Measurements from ENCODE around the gene NOCT.
A peak's percentile ranks its signal among the peaks of the same experiment; 100 is the strongest.
"Not testable (repeated sequence)": the region's sequence is repeated elsewhere in the genome, so short reads cannot be mapped to it uniquely, and the experiment has no call there.

The NOCT gene

DNA sequence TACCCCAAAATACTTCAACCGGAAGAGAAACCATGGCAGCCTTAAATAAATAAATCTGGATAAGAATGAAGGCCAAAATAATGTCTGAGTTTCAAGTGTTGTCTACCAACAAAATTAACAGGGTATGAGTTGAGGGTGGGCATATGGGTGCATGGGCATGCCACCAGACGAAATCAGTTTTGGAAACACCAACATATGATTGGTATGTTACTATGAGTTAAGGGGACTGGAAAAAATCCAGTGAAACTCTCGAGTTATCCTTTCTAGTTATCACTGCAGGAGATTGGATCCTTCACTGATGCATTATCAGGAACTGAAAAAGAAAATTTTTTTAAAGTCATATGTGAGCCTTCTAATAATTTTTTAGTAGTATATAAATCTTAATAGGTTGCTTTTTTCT lies 32.4 kb downstream of the NOCT start:
- no peak for DNase-seq (ENCODE audit: low read depth in 2 of 2)

GRCh38 chr4:139050446-139050845 lies 34.9 kb downstream of the NOCT start:
- no peak for DNase-seq (ENCODE audit: low read depth in 2 of 2)

GRCh38 chr4:139053909-139054308 lies 38.3 kb downstream of the NOCT start:
- no peak for DNase-seq (ENCODE audit: low read depth in 2 of 2)

DNA sequence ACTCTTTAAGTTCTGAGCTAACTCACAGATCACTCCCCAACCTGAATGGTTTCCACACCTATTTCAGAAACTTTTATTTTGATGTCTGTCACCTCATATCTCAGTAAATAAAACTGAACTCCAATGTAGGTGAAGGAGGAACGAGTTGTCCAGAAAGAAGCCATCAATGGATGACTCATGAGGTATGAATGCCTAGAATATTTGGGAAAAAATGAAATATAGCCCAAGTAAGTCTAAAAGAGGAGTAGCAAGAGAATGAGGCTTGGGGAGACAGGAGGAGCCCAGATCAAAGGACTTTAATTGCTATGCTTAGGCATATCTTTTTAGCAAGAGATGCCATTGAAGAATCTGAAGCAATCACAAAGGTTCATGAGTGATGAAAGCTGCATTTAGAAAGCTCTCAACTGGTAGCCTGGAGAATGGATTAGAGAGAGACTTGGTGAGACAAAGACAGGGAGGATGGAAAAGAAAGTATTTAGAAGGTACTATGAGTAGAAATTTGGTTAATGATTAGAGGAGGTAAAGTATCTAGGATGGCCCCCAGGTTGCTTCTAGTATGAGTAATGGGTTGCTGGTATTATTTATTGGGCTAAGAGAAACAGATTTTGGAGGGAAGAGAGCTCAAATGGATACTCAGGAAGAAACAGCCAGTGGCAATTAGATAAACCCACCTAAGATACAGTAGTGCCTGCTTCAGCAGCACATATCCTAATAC lies 39.4 kb downstream of the NOCT start:
- no peak for DNase-seq (ENCODE audit: low read depth in 2 of 2)

DNA sequence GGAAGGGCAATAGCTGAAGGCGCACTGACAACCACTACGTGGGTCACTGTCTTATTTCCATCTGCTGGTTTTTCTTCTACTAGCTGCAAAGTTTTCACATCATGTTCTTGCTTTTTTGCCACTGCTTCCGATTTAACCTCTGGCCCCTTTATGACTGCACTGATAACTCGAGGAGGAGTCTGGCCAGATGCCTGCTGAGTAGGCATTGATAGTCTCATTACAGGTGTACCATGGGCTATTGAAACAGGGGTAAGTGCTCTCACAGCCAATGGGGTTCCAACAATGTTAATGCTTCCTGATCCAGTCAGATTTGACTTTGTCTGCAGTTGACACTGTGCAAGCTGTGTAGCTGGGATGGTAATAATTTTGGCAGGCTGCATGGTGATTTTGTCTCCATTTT lies 43.4 kb downstream of the NOCT start:
- not testable (repeated sequence) for DNase-seq (ENCODE audit: low read depth in 2 of 2)

GRCh38 chr4:139060591-139060990 lies 45.0 kb downstream of the NOCT start:
- DNase-seq (ENCODE audit: low read depth in 2 of 2) = no peak

DNA sequence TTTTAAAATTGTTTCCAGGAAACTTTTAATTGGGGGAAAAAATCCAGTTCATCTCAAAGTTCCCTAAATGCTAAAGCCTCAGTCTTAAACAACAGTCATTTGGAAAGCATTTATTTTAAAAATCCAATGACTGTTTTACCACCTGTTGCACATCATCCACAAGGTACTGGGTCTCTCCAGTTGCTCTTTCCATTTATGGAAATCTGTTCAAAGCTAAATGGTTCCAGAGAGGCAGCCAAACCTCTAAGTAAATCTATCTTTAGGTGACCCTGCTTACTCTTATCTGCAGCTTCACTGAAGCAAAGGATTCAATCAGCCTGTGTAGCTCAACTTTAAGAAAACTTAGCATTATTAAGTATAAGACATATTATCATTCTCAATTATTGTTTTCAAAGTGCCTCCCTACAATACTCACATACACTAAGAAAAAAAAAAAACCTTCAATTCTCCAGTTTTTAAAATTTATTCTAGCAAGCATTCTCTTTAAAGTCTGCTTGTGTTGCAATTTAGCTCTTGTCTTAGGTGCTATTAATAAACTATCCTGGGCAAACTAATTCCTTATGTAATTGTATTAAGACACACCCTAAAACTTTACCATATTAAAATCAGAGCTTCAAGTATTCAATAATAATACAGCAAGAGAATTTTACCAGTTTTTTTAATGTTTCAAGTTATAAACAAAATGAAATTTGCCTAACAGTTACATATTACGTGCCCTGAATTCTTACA lies 60.6 kb downstream of the NOCT start:
- DNase-seq (ENCODE audit: low read depth in 2 of 2) = no peak

DNA sequence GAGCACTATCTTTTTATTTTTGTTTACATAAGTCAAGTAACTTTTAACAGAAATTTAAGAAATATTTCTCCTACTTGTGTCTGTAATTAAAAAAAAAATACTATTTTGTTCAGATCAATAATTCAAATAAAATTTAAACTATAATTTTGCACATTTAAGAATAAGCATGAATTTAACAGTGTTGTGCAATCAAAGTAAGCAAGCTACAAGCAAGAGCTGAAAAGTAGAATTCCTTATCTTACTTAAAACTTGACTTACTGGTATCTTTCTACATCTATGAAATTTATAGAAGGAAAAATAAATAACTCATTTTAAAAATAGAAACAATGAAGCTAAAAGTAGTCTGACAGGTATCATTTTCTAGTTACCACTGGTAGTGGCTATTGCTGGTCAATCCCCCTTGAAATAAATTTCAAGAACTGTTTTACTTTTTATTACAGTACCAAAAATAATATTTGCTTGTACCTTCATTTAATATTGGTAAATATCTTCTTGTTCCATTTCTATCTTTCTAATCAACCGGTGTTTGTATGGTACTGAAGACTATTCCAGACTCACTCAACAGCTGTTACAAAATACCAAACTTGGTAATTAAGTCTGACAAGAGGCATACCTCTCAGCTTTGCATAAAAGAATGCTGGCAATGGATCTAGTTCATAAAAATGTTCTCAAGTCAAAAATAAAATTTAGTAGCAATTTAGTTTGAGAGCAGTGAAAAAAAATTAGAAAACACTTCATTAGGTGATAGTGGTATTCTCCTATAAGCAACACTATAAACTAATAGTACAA lies 62.2 kb downstream of the NOCT start:
- no peak for DNase-seq (ENCODE audit: low read depth in 2 of 2)

GRCh38 chr4:139078926-139079325 lies 63.3 kb downstream of the NOCT start:
- no peak for DNase-seq (ENCODE audit: low read depth in 2 of 2)

GRCh38 chr4:139082750-139083606 lies 67.4 kb downstream of the NOCT start:
- DNase-seq (ENCODE audit: low read depth in 2 of 2) = peak; percentile 75 to 80

DNA sequence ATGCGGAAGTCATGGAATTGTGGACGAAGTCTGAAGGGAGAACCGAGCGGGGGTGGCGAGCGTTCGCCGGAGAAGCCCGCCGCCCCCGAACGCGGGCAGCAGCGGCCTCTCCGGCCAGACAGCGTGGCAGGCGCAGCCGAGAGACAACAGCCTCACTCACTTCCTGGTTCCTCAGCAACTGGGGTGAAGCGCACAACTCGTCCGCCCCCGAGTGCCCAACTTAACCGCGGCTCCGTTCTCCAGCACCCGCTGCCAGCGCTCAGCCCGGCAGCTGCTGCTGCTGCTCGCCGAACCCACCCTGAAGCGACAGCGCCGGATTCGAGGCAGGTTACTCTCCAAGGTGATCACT lies 68.0 kb downstream of the NOCT start:
- peak; percentile 30 to 49 for DNase-seq (ENCODE audit: low read depth in 2 of 2)

DNA sequence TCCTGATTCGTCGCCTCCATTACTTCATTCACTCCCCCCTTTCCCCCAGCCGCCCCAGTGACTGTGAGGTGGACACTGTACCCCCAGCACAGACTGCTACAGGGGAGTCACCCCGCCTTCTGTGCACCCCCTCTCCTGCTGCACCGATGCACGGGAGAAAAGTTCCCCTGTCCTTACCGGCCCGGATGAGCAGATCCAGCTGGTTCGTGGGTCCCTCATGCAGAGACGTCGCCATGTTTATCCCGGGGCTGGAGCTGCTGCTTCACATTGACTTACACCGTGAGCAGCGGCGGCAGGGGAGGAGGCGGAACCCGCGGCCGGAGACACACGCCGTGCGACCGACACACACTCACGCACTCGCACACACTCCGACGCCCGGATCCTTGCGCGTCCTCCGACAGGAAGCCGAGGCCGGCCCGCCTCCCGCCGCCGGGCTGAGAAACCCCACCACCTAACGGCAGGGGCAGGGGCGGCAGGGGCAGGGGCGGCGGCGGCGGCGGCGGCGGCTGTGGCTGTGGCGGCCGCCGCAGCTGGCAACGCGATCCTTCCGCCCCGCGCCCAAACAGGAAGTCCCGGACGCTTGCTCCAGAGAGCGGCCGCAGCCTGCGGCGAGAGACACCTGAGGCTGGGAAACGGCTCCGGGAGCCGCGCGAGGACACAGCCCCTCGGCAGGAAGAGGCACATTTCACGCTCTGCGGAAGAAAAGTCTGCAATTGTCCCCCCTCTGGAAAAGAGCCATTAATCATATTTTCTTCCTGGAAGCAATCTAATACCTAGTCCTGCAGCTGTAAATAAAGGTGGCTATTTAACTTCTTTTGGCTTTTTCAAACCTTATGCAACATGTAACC lies 68.6 kb downstream of the NOCT start:
- DNase-seq (ENCODE audit: low read depth in 2 of 2) = peak; percentile 56 to 58

DNA sequence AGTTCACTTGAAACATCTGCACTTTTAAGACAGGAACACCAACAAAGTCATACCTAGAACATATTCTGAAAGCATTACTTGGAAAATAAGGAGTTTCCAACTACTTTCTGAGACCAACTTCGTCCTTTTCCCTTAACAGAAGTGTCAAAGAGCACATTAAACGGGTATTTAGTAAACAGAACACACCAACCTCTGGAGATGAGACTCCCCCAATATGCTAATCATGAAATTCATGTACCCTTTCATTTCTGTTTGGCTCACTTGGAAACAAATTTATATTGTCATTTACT lies 69.2 kb downstream of the NOCT start:
- DNase-seq (ENCODE audit: low read depth in 2 of 2) = no peak

DNA sequence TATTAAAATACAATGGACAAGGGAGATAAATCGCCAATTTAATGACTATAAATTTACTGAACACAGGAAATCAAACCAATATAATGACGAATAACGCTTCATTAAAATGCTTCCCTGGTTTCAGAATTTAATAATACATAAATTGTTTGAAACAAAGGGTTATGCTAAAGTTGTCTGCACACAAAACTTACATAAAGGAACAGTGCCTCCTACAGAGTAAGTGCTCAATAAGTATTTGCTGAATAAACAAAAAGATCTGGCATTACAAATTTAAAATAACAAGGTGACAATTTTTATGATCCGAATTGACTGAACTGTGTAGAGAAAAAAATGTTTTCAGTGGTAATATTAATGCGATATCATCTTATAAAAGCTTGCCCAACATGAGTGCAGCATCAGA lies 69.6 kb downstream of the NOCT start:
- DNase-seq (ENCODE audit: low read depth in 2 of 2) = no peak

GRCh38 chr4:139092271-139092670 lies 76.7 kb downstream of the NOCT start:
- no peak for DNase-seq (ENCODE audit: low read depth in 2 of 2)

Data from stimulated activated CD8-positive, alpha-beta memory T cell treated with anti-CD3 and anti-CD28 coated beads, Interleukin-15, amount 100 ng/mL, for 4 hours (primary cell).